ENCODE results near the gene TENM4. TPM values are rescaled to one million over a fixed set of nuclear protein-coding genes. Genes with fewer than 3 reads are reported as not detected.

The TENM4 gene
- total and polyA plus RNA-seq, 2 of the 13 experiments (the other 11 are each of a cell fraction or from before 2014, with no cell fraction given), result not detected

- Histone ChIP-seq H3K9ac (ENCODE audit: insufficient read depth, low read depth, low read length) (no peak overlapping the region), H3K36me3 (replicated peaks in 1 of 2; ENCODE audit: control insufficient read depth in 1 of 2, insufficient read depth in 2 of 2, low read length in 2 of 2) (no peaks in the 10 kb centered on the region), H3K4me1 (ENCODE audit: insufficient read depth, low read length) (no peaks in the 10 kb centered on the region), H3K4me2 (ENCODE audit: low read depth, low read length) (no peak overlapping the region), H3K27me3 (ENCODE audit: control insufficient read depth in 1 of 2, insufficient read depth in 2 of 2, low read length in 2 of 2) (peaks cover 1 to 19% of the 10 kb centered on the region in 2 experiments; a peak in 2 of 5 replicates), H3K79me2 (ENCODE audit: insufficient read depth, low read length) (no peaks in the 10 kb centered on the region), H4K20me1 (ENCODE audit: insufficient read depth, low read length) (no peaks in the 10 kb centered on the region), H3K27ac (ENCODE audit: extremely low read length, insufficient read depth, low read length) (no peak overlapping the region), H2AFZ (ENCODE audit: low read length) (no peak overlapping the region), H3K9me3 (ENCODE audit: low read length) (no peaks in the 10 kb centered on the region), H3K4me3 (replicated peaks in 1 of 3; ENCODE audit: insufficient read depth in 1 of 3, low read depth in 2 of 3, low read length in 3 of 3) (no peak overlapping the region)
- in situ Hi-C loops (cut with HindIII; ENCODE audit: extremely low pct_ligation_motif_present, low pct_unique_long_range_greater_than_20kb) (no loop called here), intact Hi-C loops (cut with micrococcal nuclease; ENCODE audit: unreplicated experiment) (no loop called here)
- no peak for ATAC-seq
- ChIA-PET POLR2A (no interaction called here), CTCF (ENCODE audit: low intra/inter-chr PET ratio, low total read pairs) (no interaction called here)
- no peak for TF ChIP-seq SKI (IDR thresholded peaks at IDR 0.05; ENCODE audit: partially characterized antibody)
- no peak for TF ChIP-seq ZNF883 (CRISPR knock-in tag; IDR thresholded peaks at IDR 0.05; ENCODE audit: not compliant biosample characterization)
- TF ChIP-seq ZNF512 (CRISPR knock-in tag; IDR thresholded peaks at IDR 0.05), result no peak
- TF ChIP-seq, protein P1, sequence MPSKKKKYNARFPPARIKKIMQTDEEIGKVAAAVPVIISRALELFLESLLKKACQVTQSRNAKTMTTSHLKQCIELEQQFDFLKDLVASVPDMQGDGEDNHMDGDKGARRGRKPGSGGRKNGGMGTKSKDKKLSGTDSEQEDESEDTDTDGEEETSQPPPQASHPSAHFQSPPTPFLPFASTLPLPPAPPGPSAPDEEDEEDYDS (CRISPR knock-in tag; IDR thresholded peaks at IDR 0.05), result no peak
- no peak for TF ChIP-seq ZNF44 (CRISPR knock-in tag; IDR thresholded peaks at IDR 0.05)
- TF ChIP-seq HMGXB4 (CRISPR knock-in tag; IDR thresholded peaks at IDR 0.05; ENCODE audit: borderline replicate concordance in 1 of 2, low read depth in 1 of 2), result no peak
- TF ChIP-seq TBL1XR1 (IDR thresholded peaks at IDR 0.05; ENCODE audit: borderline replicate concordance, low read length, partially characterized antibody), result no peak
- TF ChIP-seq ZNF333 (CRISPR knock-in tag; IDR thresholded peaks at IDR 0.05; ENCODE audit: borderline replicate concordance), result no peak
- TF ChIP-seq AKAP8 (CRISPR knock-in tag; IDR thresholded peaks at IDR 0.05), result no peak
- no TSS peak for BruUV-seq (replicated peaks)
- DNase-seq (ENCODE audit: low spot score), result no peak
- no peak for FAIRE-seq
Observed at GRCh38 chr11:78855116-78855515, 585.7 kb downstream of the TENM4 start.

Data from HepG2 (cell line).